Panc1 (cell line): Measurements from ENCODE around the gene ALDH1A3. TPM values are rescaled to one million over a fixed set of nuclear protein-coding genes. Genes with fewer than 3 reads are reported as not detected.
A peak's percentile ranks its signal among the peaks of the same experiment; 100 is the strongest.

Experiments
- ATAC-seq: fragments of 200-7000 bp; cut with Tn5 transposase; 2 replicates; pipeline ENCODE4 v1.9.1; 2020; ENCODE audit warnings: mild to moderate bottlenecking, moderate library complexity
- BruUV-seq: library from RNA; stranded (reverse); fragments of 400-500 nt; replicated peaks from 2 replicates; lab custom pipeline; 2021; lab: Mats Ljungman, UMichigan
- CTCF ChIA-PET: fragments of 300-600 bp; sonication (Branson Sonifier 250); formaldehyde crosslinking; loops from one replicate; lab custom pipeline; 2022; ENCODE audit warnings: antibody characterized with exemption; lab: Charles Lee
- POLR2A ChIA-PET: fragments of 300-600 bp; sonication (Branson Sonifier 250); formaldehyde crosslinking; loops from one replicate; lab custom pipeline; 2022; ENCODE audit warnings: antibody characterized with exemption; lab: Charles Lee
- DNase-seq: peaks from one replicate; pipeline ENCODE4 v3.0.0-alpha.2; 2010; ENCODE audit warnings: low read depth, low spot score
- H3K27ac ChIP-seq: 2 replicates; pipeline ENCODE4 v1.5.1; 2011; ENCODE audit warnings: mild to moderate bottlenecking, low read length, inconsistent platforms
- H3K27me3 ChIP-seq: fragments of 200-500 bp; sonication (Bioruptor generic); 2 replicates; pipeline ENCODE4 v1.6.0; 2014; ENCODE audit warnings: low read length, inconsistent platforms; ENCODE audit not compliant: control insufficient read depth, insufficient read depth
- H3K36me3 ChIP-seq: fragments of 200-500 bp; sonication (Bioruptor generic); 2 replicates; pipeline ENCODE4 v1.5.1; 2014; ENCODE audit warnings: inconsistent platforms, mild to moderate bottlenecking, low read length, moderate library complexity; ENCODE audit not compliant: control insufficient read depth, insufficient read depth
- H3K4me1 ChIP-seq: 2 replicates; pipeline ENCODE4 v1.5.1; 2011; ENCODE audit warnings: inconsistent platforms, mild to moderate bottlenecking, low read length, moderate library complexity; ENCODE audit not compliant: control insufficient read depth, insufficient read depth
- H3K4me3 ChIP-seq, 2 experiments: 2 replicates each; pipeline ENCODE4 v1.5.1; 2011 to 2012; ENCODE audit warnings: low read depth in 2 of 2, low read length in 2 of 2, mild to moderate bottlenecking in 2 of 2, inconsistent platforms in 1 of 2, moderate library complexity in 1 of 2
- H3K9me3 ChIP-seq: fragments of 200-500 bp; sonication (Bioruptor generic); 2 replicates; pipeline ENCODE4 v1.5.1; 2014; ENCODE audit warnings: low read depth, mild to moderate bottlenecking, inconsistent platforms, low read length, moderate library complexity; ENCODE audit not compliant: control insufficient read depth, insufficient read depth
- CTCF ChIP-seq: fragments of 450-650 bp; IDR thresholded peaks from 2 replicates; pipeline ENCODE4 v1.5.1; 2017; ENCODE audit warnings: mild to moderate bottlenecking
- POLR2AphosphoS5 ChIP-seq: IDR thresholded peaks from 2 replicates; pipeline ENCODE4 v1.6.1; 2012; ENCODE audit warnings: mild to moderate bottlenecking, low read depth, low read length, moderate library complexity
- REST ChIP-seq, 2 experiments: IDR thresholded peaks; 2 replicates each; pipeline ENCODE4 v1.6.1; 2011 to 2012; ENCODE audit warnings: low read depth in 2 of 2, control low read depth in 1 of 2, low read length in 1 of 2, mild to moderate bottlenecking in 1 of 2, moderate library complexity in 1 of 2; ENCODE audit not compliant: insufficient read depth in 1 of 2
- SIN3A ChIP-seq: IDR thresholded peaks from 2 replicates; pipeline ENCODE4 v1.6.1; 2012; ENCODE audit warnings: low read depth, mild to moderate bottlenecking, low read length, moderate library complexity, borderline replicate concordance; ENCODE audit not compliant: insufficient read depth
- TCF7L2 ChIP-seq: IDR thresholded peaks from 2 replicates; pipeline ENCODE4 v1.6.1; 2011; ENCODE audit warnings: mild to moderate bottlenecking, low read depth, low read length, inconsistent platforms
- in situ Hi-C: cut with HindIII; loops from 2 replicates; pipeline ENCODE4 v1.10.0; 2016; ENCODE audit warnings: low sequenced_read_pairs, low pct_unique_long_range_greater_than_20kb
- intact Hi-C: fragments of 100-400 bp; cut with micrococcal nuclease; formaldehyde crosslinking; loops from one replicate; pipeline ENCODE4 v1.10.0; 2022; ENCODE audit not compliant: unreplicated experiment
- total RNA-seq: library from RNA; stranded (reverse); gene quantifications from one replicate; pipeline ENCODE4 v1.2.1, GENCODE V29; 2021; ENCODE audit not compliant: unreplicated experiment

ALDH1A3 gene
- total RNA-seq, 1 experiment from 2014 or later = 143 TPM

GRCh38 chr15:100934166-100934565 lies 54.5 kb downstream of the ALDH1A3 start:
- ATAC-seq (no peak), DNase-seq (no peak)
- Histone ChIP-seq H3K4me3 (no peak overlapping the region), H3K36me3 (peaks cover 14% of the 10 kb centered on the region), H3K27ac (peak overlapping the region; percentile 64), H3K4me1 (peaks cover 34% of the 10 kb centered on the region), H3K27me3 (no peaks in the 10 kb centered on the region), H3K9me3 (no peaks in the 10 kb centered on the region)
- POLR2A ChIA-PET = no interaction called here
- CTCF ChIA-PET = interaction anchor here (0.6 kb wide), 1 partner anchor 11 kb away, joined by 3 read pairs; no protein-coding TSS in a partner anchor
- no TSS peak for BruUV-seq
- intact Hi-C loops (no loop called here), in situ Hi-C loops (no loop called here)
- TF ChIP-seq SIN3A = no peak
- TF ChIP-seq POLR2AphosphoS5 = no peak
- no peak for TF ChIP-seq CTCF
- TF ChIP-seq TCF7L2 = no peak
- TF ChIP-seq REST (IDR thresholded peaks at IDR 0.05; ENCODE audit: insufficient read depth in 1 of 2, low read depth in 2 of 2, low read length in 1 of 2) = no peak

GRCh38 chr15:100934726-100935125 lies 55.1 kb downstream of the ALDH1A3 start:
- ATAC-seq (peak; percentile 25; the same call in 1 of the 2 replicates), DNase-seq (no peak)
- CTCF ChIA-PET = no interaction called here
- in situ Hi-C loops = no loop called here
- H3K4me1 ChIP-seq = peaks cover 28% of the 10 kb centered on the region
- H3K36me3 ChIP-seq = peaks cover 12% of the 10 kb centered on the region
- H3K9me3 ChIP-seq = no peaks in the 10 kb centered on the region
- no peak overlapping the region for H3K4me3 ChIP-seq
- POLR2A ChIA-PET = no interaction called here
- intact Hi-C loops = no loop called here
- no peaks in the 10 kb centered on the region for H3K27me3 ChIP-seq
- H3K27ac ChIP-seq = peak overlapping the region; percentile 64
- no TSS peak for BruUV-seq
- TF ChIP-seq SIN3A (no peak), CTCF (no peak), REST (IDR thresholded peaks at IDR 0.05; ENCODE audit: insufficient read depth in 1 of 2, low read depth in 2 of 2, low read length in 1 of 2) (no peak), TCF7L2 (no peak), POLR2AphosphoS5 (no peak)
